SU-DHL-6 (cell line): ENCODE data around the gene CHSY1.

ENCODE experiments used
- CTCF ChIP-seq: fragments of 200-600 bp; sonication (generic); IDR thresholded peaks from one replicate; pipeline ENCODE4 v1.5.1; 2017; ENCODE audit warnings: antibody characterized with exemption, mild to moderate bottlenecking, low read length, moderate library complexity; ENCODE audit not compliant: insufficient read depth, poor library complexity, severe bottlenecking
- EZH2phosphoT487 ChIP-seq: fragments of 200-600 bp; sonication (generic), shearing (Covaris generic); conservative IDR thresholded peaks from 2 replicates; pipeline ENCODE4 v1.6.1; 2018; ENCODE audit warnings: mild to moderate bottlenecking, antibody characterized with exemption, low read length, moderate library complexity, mixed read lengths

DNA sequence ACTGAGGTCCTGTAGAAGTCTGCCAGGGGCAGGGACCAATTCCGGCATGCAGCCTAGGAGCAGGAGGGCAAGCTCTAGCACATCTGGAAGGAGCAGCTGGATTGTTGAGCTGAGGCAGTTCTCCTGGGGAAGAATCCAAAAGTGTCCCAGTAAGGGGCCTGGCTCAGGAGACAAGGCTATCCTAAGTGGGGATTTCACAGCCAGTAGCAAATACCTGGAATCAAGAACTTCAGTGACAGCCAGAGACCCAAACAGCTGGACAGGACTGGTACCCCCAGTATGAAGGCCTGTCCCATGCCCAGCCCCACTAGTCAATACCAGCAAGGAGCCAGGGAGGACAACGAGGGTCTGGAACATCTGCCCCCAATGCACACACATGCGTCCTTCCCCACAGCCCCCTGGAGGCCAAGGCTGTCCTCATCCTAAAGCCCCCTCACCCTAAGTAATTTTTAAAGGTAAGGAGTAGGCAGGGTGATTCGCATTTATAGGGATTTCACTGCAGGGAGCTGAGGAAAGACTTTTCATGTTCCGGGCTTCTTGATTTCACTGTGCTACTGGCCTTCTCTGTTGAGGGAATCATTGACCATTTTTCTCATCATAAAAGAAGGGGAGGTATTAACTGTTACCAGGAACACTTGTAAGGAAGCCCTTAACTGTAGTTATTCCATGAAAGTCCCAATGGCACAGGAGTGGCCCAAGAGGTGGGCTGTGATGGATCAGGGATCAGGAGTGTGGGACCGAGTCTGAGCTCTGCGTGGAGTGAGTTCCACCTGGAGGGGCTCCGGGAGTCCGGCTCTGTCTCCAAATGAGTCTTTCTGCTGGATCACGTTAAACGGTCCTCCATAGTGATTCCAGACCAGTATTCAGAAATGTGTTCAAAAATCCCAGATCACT lies 2.6 kb upstream of the CHSY1 start:
- TF ChIP-seq CTCF (no peak), EZH2phosphoT487 (no peak)
